GM19023 (cell line): Measurements from ENCODE around the gene LIAS.
"Not testable (repeated sequence)": the region's sequence is repeated elsewhere in the genome, so short reads cannot be mapped to it uniquely, and the experiment has no call there.

ENCODE experiments used
- ATAC-seq: cut with Tn5 transposase; IDR thresholded peaks from one replicate; pipeline ENCODE4 v1.9.1; 2021; ENCODE audit warnings: mild to moderate bottlenecking, moderate library complexity; ENCODE audit not compliant: unreplicated experiment

Gene LIAS

GRCh38 chr4:39495446-39496213 is 36.8 kb downstream of the LIAS start:
- ATAC-seq = no peak

DNA sequence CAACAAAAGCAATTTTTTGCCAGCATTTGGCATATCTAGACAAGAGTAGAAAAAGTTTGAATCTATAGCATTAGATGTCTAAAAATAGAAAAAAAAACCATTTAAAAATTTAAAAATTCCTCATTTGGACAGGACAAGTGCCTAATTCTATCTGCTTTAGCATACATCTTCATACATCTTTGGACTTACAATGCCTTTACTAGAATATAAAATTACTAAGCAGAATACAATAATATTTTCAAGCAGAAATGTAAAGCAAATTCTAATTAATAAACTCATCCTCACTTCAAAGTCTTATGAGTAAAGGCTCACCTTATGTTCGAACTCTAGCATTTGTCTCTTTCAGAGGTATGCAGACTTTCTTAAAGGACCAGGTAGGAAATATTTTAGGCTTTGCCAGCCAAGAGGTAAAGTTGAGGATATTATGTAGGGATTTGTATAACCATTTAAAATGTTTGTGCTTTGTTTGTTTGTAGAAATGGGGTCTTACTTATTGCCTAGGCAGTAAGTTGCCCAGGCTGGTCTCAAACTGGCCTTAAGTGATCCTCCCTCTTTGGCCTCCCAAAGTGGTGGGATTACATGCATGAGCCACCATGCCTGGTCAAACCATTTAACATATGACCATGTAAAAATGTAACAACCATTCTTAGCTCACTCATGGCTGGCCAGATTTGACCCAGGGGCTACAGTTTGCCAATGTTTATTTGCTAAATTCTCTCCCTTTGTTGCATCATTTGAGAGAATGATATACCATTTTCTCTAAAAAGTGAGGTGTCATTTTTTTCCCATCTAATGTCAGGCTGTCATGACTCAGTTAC is 39.3 kb downstream of the LIAS start:
- ATAC-seq = no peak

- no peak for ATAC-seq
These were observed 39.8 kb downstream of the LIAS start for GRCh38 chr4:39498727-39499020.

DNA sequence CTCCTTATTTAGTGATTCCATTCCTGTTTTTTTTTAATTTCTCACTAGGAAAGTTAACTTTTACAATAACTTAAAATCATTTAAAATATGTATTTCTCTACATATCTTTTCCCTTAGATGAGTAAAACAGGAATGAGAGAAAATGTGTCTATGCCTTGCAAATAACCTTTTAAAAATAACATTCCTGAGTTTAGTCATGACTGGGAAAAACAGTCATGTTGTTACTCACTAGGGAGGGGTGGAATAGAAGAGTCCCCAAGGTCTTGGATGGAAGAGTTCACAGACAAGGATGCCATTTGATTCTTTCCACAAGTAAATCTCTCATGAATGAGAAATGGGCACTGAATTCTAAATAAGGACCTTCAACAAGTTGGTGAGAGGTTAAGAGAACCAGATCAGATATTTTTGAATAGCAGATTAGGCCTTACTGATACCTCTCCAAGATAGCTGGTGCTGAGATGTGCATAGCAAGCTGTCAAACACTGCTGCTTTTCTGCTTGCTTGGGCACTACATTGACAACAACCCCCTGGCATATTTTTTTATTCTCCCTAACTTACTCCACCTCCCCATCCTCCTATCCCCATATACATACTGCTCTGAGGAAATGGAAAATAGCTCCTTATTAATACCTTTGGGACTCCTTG is 43.3 kb downstream of the LIAS start:
- ATAC-seq = no peak

DNA sequence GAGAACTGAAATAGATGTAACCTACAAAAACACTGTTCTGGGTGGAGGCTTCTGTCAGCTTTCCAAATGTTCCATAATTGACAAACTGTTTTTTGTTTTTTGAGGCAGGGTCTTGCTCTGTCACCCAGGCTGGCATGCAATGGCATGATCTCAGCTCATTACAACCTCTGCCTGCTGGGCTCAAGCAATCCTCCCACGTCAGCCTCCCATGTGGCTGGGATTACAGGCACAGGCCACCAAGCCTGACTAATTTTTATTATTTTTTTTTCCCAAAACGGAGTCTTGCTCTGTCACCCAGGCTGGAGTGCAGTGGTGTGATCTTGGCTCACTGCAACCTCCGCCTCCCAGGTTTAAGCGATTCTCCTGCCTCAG is 43.8 kb downstream of the LIAS start:
- not testable (repeated sequence) for ATAC-seq

DNA sequence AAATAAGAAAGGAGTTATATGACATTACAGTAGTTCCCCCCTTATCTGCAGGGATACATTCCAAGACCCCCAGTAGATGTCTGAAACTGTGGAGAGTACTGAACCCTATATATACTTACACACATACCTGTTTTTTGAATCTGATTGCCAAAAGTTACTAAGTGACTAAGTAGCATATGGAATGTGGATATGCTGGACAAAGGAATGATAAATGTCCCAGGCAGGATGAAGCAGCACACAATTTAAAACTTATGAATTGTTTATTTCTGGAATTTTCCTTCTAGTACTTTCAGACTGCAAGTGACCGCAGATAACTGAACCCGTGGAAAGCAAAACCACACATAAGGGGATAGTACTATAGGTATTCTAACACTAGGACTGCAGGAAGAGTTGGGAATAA is 45.7 kb downstream of the LIAS start:
- ATAC-seq = no peak

DNA sequence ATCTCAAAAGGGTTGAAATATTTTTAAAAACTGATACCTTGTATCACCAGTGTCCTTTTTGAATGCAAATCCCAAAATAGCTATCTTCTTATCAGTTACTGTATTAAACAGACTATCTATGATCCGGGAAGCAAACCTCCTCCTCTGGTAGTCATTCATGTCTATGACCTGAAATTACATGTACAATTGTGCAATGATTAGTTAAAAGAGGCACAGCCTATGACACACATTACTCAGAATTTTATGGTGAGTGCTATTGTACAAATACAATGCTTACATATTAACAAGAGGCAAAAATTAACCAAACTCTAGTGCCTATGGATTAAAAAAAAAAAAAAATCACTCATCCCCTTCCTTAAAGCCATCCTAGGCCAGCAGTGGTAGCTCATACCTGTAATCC is 46.7 kb downstream of the LIAS start:
- ATAC-seq = no peak

DNA sequence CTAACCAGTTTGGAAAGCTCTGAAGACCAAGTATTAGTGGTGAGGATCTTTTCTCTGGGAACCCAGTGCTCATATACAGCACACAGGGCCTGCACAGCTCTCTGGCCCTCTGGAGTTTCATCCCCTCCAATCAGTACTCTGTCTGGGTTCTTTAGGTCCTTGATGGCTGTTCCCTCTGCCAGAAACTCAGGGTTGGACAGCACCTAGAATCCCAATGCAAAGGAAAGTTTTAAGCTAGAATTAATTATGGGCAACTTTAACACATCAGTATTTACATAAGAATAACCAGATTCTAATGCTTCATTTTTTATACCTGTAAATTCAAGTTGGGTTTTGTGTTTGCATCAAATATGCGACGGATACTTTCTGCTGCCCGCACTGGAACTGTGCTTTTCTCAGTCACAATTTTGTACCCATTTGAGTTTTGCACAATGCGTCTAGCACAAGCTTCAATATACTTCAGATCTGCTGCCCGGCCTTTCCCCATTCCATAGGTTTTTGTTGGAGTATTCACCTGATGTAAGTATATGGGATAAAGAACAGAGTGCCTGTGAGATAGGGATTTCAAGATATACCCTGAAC is 51.6 kb downstream of the LIAS start:
- ATAC-seq = no peak

GRCh38 chr4:39514266-39514665 is 55.4 kb downstream of the LIAS start:
- not testable (repeated sequence) for ATAC-seq

GRCh38 chr4:39514888-39515401 is 56.1 kb downstream of the LIAS start:
- no peak for ATAC-seq

DNA sequence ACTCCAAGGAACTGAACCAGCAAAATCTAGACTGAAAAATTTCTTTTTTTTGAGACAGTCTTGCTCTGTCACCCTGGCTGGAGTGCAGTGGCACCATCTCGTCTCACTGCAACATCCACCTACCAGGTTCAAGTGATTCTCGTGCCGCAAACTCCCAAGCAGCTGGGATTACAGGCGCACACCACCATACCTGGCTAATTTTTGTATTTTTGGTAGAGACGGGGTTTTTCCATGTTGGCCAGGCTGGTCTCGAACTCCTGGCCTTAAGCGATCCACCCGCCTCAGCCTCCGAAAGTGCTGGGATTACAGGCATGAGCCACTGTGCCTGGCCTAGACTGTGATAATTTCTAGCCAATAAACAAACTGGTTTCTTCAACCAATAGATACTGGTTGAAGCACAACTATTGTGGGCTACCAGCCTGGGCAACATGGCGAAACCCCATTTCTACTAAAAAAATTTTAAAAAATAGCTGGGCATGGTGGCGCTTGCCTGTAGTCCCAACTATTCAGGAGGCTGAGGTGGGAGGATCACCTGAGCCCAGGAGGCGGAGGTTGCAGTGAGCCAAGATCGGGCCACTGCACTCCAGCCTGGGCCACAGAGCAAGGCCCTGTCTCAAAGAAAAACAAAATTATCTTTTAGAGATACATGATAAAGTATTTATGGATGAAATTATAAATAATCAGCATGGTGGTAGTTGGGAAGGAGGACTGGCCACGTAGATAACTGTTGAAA is 57.0 kb downstream of the LIAS start:
- not testable (repeated sequence) for ATAC-seq

DNA sequence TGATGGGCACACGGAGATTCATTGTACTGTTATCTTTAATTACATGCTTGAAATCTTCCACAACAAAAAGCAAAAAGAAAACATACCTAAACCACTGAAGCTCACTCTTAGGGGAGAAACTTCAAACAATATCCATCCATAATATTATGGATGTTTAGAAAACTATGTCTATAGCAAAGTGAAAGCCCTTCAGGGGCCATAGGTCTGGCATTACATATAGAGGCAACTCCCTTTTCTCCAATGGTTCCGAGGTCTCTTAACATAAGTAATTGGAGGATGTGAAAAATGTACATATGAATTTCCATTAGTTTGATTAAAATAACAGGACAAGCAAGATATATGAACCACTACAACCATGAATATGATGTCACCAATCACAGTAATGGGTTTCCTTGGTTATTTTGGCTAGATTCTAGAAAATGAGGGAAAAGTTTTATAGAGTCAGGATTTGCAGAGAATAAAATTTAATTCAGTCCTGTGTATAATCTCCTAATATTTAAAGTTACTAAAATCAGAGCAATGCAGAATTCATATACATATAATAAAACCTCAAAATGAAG is 57.6 kb downstream of the LIAS start:
- no peak for ATAC-seq

GRCh38 chr4:39518484-39518883 is 59.6 kb downstream of the LIAS start:
- no peak for ATAC-seq

- no peak for ATAC-seq
These were observed 62.5 kb downstream of the LIAS start for GRCh38 chr4:39521253-39521919.

DNA sequence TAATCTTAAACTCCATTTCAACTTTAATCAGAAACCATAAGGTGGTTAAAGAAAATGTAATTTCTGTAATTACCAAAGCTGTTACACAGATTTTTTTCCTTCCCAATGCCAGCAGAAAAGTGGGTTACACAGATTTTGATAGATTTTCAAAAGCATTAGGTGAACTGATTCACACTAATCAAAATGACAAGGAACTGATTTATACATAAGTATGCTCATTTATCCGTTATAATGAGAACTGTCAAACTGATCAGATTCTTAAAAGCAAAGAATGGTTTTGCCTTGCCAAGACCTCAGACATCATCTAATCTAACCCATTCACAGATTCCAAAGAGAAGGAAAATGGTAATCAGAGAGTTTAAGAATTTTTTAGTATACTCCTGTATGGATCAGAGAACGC is 63.2 kb downstream of the LIAS start:
- no peak for ATAC-seq

DNA sequence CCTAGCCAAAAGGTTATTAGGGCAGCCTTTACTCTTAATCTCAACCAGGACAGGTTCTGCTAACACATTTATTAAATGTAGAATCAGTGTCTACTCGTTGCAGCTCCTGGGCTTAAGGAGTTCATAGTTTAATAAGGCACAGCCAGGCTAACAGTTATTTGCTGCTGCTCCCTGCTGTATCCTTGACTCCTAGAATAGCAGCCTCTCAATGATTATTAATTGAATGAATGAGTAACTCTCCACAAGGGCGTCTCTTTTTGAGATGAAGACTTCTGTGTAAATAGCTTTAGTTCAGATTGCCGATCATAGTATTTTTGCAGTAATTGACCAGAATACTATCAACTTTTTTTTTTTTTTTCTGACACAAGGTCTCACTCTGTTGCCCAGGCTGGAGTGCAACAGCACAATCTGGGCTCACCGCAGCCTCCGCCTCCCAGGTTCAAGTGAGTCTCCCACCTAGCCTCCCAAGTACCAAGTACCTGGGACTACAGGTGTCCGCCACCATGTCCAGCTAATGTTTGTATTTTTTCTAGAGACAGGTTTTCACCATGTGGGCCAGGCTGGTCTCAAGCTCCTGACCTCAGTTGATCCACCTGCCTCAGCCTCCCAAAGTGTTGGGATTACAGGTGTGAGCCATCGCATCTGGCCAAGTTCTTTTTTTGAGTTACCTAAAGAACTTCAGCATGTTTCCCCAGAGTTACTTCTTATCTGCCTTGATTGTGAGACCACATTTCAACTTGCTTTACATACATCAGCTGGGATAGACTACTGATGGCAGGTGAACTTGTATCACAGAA is 65.5 kb downstream of the LIAS start:
- no peak for ATAC-seq

- no peak for ATAC-seq
These were observed 67.2 kb downstream of the LIAS start for GRCh38 chr4:39525822-39526690.

DNA sequence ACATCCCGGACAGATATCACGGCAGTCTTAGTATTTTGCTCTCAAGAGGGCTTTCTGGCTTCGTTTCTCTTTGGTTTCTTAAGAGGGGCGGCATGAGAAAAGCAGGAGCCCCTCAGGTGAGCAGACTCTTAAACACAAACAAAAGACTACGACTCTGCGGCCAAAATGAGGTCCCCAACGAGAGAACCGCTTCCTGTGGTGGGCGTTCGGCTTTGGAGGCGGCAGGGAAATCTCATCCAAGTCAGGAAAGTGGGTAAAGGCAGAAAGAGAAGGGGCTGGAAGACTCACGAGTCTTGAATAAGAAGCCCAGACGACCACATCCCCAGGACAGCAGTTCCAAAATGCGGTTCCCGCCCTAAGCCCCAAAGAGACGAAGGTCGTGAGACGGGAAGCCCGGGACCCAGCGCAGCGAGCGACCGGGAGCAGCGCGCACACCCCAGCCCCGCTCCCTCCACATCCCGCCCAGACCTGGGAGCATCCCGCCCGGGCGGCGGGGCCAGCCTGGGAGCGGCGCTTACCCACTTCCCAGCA is 68.0 kb downstream of the LIAS start:
- peak; percentile 18 for ATAC-seq
